A673 (cell line): Measurements from ENCODE around the gene TAS2R43. TPM values are rescaled to one million over a fixed set of nuclear protein-coding genes. Genes with fewer than 3 reads are reported as not detected.
"Not testable (repeated sequence)": the region's sequence is repeated elsewhere in the genome, so short reads cannot be mapped to it uniquely, and the experiment has no call there.

Source experiments
- BruUV-seq: library from RNA; stranded (reverse); fragments of 400-500 nt; replicated peaks from 2 replicates; lab custom pipeline; 2021; lab: Mats Ljungman, UMichigan
- CTCF ChIA-PET: fragments of 300-600 bp; sonication (Branson Sonifier 250); formaldehyde crosslinking; loops from one replicate; lab custom pipeline; 2022; ENCODE audit warnings: antibody characterized with exemption; lab: Charles Lee
- POLR2A ChIA-PET: fragments of 300-600 bp; sonication (Branson Sonifier 250); formaldehyde crosslinking; loops from one replicate; lab custom pipeline; 2022; ENCODE audit warnings: antibody characterized with exemption; ENCODE audit not compliant: low non-redundant PET; lab: Charles Lee
- DNase-seq: peaks from one replicate; pipeline ENCODE4 v3.0.0-alpha.2; 2015; ENCODE audit warnings: low spot score
- H3K27ac ChIP-seq: fragments of 200-600 bp; sonication (generic); 2 replicates; pipeline ENCODE4 v1.5.1; 2016; ENCODE audit warnings: mixed run types, low read depth, mild to moderate bottlenecking, mixed read lengths, antibody characterized with exemption, low read length; ENCODE audit not compliant: poor library complexity, severe bottlenecking
- H3K27me3 ChIP-seq: fragments of 200-600 bp; sonication (generic); replicated peaks from 2 replicates; pipeline ENCODE4 v1.6.1; 2017; ENCODE audit warnings: mixed run types, low read depth, mild to moderate bottlenecking, mixed read lengths, antibody characterized with exemption, low read length; ENCODE audit not compliant: insufficient read depth, poor library complexity
- H3K36me3 ChIP-seq: fragments of 200-600 bp; sonication (generic); 2 replicates; pipeline ENCODE4 v1.6.1; 2016; ENCODE audit warnings: mixed run types, mild to moderate bottlenecking, mixed read lengths, antibody characterized with exemption, low read length; ENCODE audit not compliant: insufficient read depth, poor library complexity, severe bottlenecking
- H3K4me1 ChIP-seq: fragments of 200-600 bp; sonication (generic); 2 replicates; pipeline ENCODE4 v1.6.1; 2017; ENCODE audit warnings: mixed run types, mild to moderate bottlenecking, mixed read lengths, antibody characterized with exemption, low read length; ENCODE audit not compliant: insufficient read depth, poor library complexity, severe bottlenecking
- H3K4me3 ChIP-seq: fragments of 200-600 bp; sonication (generic); 2 replicates; pipeline ENCODE4 v1.5.1; 2016; ENCODE audit warnings: low read depth, mixed run types, mild to moderate bottlenecking, mixed read lengths, low read length; ENCODE audit not compliant: poor library complexity, severe bottlenecking
- H3K9me3 ChIP-seq: fragments of 200-600 bp; sonication (generic); 2 replicates; pipeline ENCODE4 v1.6.1; 2016; ENCODE audit warnings: mixed run types, low read depth, mild to moderate bottlenecking, mixed read lengths, antibody characterized with exemption, low read length; ENCODE audit not compliant: poor library complexity, severe bottlenecking
- CTCF ChIP-seq: fragments of 300-800, 200-600 bp; sonication (generic); conservative IDR thresholded peaks from 2 replicates; pipeline ENCODE4 v1.5.1; 2017; ENCODE audit warnings: low read depth, mild to moderate bottlenecking, antibody characterized with exemption, low read length, moderate library complexity, mixed read lengths
- EZH2 ChIP-seq: fragments of 200-600 bp; sonication (generic); IDR thresholded peaks from 2 replicates; pipeline ENCODE4 v1.6.1; 2017; ENCODE audit warnings: borderline replicate concordance, low read depth, mild to moderate bottlenecking, mixed read lengths, antibody characterized with exemption, low read length; ENCODE audit not compliant: poor library complexity, severe bottlenecking
- intact Hi-C: fragments of 100-400 bp; cut with micrococcal nuclease; formaldehyde crosslinking; loops from one replicate; pipeline ENCODE4 v1.10.0; 2022; ENCODE audit not compliant: unreplicated experiment
- total RNA-seq: library from RNA; stranded (reverse); gene quantifications from 2 replicates; pipeline ENCODE4 v1.2.3, GENCODE V29; 2021

The TAS2R43 gene
- total RNA-seq, 1 experiment from 2014 or later: 2.3 TPM

GRCh38 chr12:11107719-11108118 is 15.6 kb upstream of the TAS2R43 start:
- H3K4me3 ChIP-seq: no peak overlapping the region
- ChIA-PET POLR2A (no interaction called here), CTCF (no interaction called here)
- no peak overlapping the region for H3K27ac ChIP-seq
- intact Hi-C loops: no loop called here
- no TSS peak for BruUV-seq
- H3K27me3 ChIP-seq: no peaks in the 10 kb centered on the region
- DNase-seq: no peak
- TF ChIP-seq EZH2: no peak
- TF ChIP-seq CTCF: no peak
- peaks cover 5% of the 10 kb centered on the region for H3K9me3 ChIP-seq
- no peaks in the 10 kb centered on the region for H3K4me1 ChIP-seq
- peaks cover 6% of the 10 kb centered on the region for H3K36me3 ChIP-seq

DNA sequence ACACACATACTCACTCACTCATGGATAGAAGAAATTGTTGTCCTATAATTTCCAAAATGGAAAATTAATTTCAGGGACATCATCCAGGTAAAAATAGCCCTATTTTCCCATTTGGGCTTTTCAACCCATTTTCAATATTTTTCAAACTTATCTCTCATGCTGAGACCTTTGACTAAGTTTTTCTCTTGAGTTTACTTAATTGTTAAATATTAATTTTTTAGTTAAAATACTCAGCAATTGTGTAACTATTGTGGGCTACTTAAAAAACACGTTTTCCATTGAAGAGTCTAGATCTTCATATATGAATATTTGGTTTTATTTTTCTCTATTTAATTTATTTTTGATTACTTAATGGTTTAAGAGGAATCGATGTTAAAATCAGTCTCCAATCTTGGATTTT is 14.2 kb upstream of the TAS2R43 start:
- BruUV-seq: no TSS peak

DNA sequence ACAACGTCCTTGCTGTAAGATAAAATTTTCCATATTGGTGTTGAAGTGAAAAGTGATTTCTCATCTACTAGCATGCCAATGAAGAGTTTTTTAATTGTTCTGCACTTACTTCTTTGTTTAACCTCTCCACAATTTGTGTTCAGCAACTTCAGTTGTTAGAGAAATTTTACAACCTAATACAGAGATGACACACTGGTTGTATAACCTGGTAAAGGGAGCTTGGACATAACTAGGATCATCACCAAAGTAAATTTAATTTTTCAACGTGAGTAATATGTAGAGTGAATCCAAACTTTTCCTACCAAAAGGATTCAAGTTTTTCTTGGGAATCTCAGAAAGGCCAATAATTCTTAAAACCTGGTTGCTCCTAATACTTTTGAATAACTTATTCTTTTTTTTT is 13.4 kb upstream of the TAS2R43 start:
- intact Hi-C loops: no loop called here
- no TSS peak for BruUV-seq
- CTCF ChIA-PET: no interaction called here
- POLR2A ChIA-PET: no interaction called here
- TF ChIP-seq EZH2 (no peak), CTCF (no peak)
- no peaks in the 10 kb centered on the region for H3K4me1 ChIP-seq
- no peak overlapping the region for H3K4me3 ChIP-seq
- H3K36me3 ChIP-seq: peaks cover 10% of the 10 kb centered on the region
- no peaks in the 10 kb centered on the region for H3K27me3 ChIP-seq
- H3K9me3 ChIP-seq: peaks cover 5% of the 10 kb centered on the region
- no peak for DNase-seq
- H3K27ac ChIP-seq: no peak overlapping the region

More for the DNA sequence above, 14.2 kb upstream of the TAS2R43 start:
- no peak for DNase-seq
- Histone ChIP-seq H3K27ac (no peak overlapping the region), H3K36me3 (peaks cover 7% of the 10 kb centered on the region), H3K9me3 (peaks cover 5% of the 10 kb centered on the region), H3K27me3 (no peaks in the 10 kb centered on the region), H3K4me3 (no peak overlapping the region), H3K4me1 (no peaks in the 10 kb centered on the region)
- no peak for TF ChIP-seq EZH2
- no peak for TF ChIP-seq CTCF
- ChIA-PET CTCF (no interaction called here), POLR2A (no interaction called here)
- intact Hi-C loops: no loop called here

DNA sequence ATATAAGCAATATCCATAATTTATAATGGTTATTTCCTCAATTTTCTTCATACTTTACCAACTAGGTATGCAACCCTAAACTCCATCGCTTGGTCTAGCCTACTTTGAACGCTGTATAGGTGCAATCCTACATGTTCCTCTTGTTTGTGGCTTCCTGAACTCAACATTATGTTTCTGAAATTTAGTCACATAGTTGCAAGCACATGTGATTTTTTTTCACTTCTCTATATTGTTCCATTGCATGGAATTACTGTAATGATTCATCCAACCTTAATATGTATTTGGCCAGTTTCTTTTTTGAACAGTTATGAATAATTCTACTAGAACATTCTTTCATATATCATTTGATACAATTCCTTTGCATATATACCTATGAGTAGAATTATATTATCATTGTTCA is 2.8 kb upstream of the TAS2R43 start:
- H3K27me3 ChIP-seq, DNase-seq, H3K4me3 ChIP-seq, H3K4me1 ChIP-seq, CTCF ChIA-PET, H3K27ac ChIP-seq, BruUV-seq, H3K9me3 ChIP-seq, H3K36me3 ChIP-seq, POLR2A ChIA-PET: not testable (repeated sequence)
- intact Hi-C loops: loop anchor here (5.0 kb wide), 1 partner anchor 58 kb away; no protein-coding TSS in a partner anchor
